Cerebellar cortex (tissue), 1 donor: Measurements from ENCODE around the gene CHAF1A.
A peak's percentile ranks its signal among the peaks of the same experiment; 100 is the strongest.

Experiments used
- DNase-seq: peaks from one replicate; pipeline ENCODE4 v3.0.0-alpha.2; 2015; ENCODE audit warnings: low spot score

The CHAF1A gene

GRCh38 chr19:4456476-4456842 is 54.0 kb downstream of the CHAF1A start:
- DNase-seq, result peak; percentile 51

DNA sequence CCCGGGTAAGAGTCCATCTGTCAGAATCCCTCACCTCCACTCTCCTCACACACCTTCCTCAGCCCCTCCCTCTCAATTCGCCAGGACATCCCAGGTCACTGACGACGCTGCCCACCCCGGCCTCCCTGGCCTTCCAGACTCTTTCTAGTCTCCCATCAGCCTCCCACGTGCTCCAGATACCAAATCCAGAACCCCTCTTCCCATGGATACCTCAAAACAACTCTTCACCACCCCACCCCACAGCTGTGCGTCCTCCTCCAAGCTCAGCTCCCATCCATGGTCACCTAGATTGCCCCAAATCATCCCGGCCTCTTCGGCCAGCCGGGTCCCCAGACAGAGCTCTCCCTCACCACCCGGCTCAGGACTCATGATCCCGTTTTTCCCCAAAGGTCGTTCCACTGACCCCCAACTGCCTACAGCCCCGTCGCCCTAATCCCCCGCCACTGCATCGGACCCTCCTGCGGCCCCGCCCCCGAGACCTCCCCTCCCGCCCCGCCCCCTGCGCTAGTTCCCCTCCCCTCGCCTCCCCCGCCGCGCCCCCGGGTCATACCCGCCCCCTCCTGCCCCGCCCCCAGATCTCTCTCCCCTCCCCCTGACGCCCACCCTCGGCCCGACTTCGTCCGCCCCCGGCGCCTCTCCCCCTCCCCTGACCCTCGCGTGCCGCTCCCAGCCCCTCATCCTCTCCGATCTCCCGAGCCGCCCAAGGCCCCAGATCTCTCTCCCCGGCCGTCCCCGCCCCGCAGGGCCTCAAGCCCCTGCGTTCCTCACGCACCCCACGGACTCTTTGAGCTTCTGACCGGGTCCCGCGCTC is 54.6 kb downstream of the CHAF1A start:
- DNase-seq, result no peak

- DNase-seq, result peak; percentile 99
Observed at GRCh38 chr19:4457654-4458395, 55.4 kb downstream of the CHAF1A start, which contains the start of gene UBXN6. UBXN6 (minus strand) TSS chr19:4457794; CDS start chr19:4457697, 97 bp downstream.

DNA sequence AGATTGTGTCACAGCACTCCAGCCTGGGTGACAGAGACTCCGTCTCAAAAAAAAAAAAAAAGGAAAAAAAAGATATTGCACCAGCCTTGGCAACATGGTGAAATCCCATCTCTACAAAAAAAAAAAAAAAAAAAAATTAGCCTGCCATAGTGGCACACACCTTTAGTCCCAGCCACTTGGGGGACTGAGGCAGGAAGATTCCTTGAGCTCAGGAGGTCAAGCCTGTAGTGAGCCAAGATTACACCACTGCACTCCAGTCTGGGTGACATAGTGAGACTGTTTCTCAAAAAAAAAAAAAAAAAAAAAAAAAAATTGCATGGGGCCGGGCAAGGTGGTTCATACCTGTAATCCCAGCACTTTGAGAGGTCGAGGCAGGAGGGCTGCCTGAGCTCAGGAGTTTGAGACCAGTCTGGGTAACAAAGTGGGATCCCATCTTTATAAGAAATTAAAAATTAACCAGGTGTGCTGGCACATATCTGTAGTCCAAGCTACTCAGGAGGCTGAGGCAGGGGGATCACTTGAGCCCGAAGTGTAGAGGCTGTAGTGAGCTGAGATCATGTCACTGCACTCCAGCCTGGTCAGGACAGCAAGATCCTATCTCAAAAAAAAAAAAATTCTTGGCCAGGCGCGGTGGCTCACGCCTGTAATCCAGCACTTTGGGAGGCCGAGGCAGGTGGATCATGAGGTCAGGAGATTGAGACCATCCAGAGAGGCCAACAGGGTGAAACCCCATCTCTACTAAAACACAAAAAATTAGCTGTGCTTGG is 62.6 kb downstream of the CHAF1A start:
- DNase-seq, result no peak

- DNase-seq, result no peak
Observed at GRCh38 chr19:4467835-4468234, 65.4 kb downstream of the CHAF1A start.

- DNase-seq, result peak; percentile 100
Observed at GRCh38 chr19:4471403-4472173, 69.1 kb downstream of the CHAF1A start.

DNA sequence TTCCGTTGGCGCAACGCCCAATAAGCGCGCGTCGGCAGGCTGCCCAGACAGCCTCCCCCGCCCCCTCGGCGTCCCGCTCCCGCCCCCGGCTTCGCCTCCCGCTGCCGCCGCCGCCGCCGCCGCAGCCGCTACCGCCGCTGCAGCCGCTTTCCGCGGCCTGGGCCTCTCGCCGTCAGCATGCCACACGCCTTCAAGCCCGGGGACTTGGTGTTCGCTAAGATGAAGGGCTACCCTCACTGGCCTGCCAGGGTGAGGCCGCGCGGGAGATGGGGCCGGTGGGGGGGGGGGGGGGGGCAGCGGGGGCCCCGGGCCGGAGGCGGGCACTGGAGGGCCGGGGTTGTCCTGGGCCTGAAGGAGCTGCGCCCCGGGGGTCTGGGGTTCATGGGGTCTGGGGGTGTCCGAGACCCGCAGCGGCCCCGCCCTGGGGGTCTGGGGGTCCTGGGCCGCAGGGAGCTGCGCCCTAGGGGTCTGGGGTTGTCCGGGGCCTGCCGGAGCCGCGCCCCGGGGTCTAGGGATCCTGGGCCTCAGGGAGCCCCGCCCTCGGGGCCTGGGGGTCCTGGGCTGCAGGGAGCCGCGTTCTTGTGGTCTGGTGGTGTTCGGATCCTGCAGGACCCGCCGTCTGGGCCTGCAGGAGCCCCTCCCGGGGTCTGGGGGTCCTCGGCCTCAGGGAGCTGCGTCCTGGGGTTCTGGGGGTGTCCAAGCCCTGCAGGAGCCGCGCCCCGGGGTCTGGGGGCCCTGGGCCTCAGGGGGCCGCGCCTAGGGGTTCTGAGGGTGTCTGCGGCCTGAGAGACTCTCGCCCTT is 69.9 kb downstream of the CHAF1A start, which contains the start of gene HDGFL2:
Gene HDGFL2 (plus strand): TSS at position 124 of the 801 bp plus-strand sequence. CDS start 54 bp downstream, at position 178.
- DNase-seq, result no peak

- DNase-seq, result no peak
Observed at GRCh38 chr19:4473011-4473762, 70.7 kb downstream of the CHAF1A start.

- DNase-seq, result no peak
Observed at GRCh38 chr19:4473763-4474513, 71.5 kb downstream of the CHAF1A start.

- peak; percentile 90 for DNase-seq
Observed at GRCh38 chr19:4474514-4475022, 72.1 kb downstream of the CHAF1A start.

DNA sequence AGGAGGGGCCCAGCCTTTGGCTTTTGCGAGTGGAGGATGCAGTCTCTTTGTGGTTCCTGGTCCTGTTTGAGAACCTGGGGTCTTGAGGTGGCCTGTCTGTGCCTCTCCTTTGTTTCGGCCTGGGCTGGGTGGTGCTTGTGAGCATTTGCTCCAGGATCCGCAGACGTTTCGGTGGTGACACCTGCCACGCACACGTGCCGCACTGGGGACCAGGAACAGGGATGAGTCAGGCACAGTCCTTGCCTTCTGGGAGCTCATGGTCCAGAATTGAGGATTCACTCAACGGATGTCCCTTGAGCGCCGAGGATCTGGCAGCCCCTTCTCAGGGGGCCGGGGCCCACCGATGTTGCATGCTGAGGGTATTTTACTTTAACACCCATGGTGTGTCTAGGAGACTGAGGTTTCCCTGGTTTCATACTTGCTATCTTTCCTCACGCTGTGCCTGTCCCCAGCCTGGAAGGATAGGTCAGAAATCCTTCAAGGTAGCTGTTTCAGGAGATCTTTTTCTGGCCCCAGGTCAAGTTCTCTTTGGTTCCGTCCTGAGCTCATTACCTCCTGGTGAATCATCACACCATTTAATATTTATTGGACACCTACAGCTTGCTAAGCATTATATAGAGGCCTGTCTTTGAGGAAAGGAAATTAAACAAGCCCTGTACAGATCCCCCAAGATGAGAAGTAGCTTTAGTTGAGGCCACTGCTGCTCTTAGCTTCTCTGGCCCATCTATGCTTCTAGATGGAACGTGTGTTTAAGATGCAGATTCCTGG is 74.8 kb downstream of the CHAF1A start:
- no peak for DNase-seq

GRCh38 chr19:4482721-4483364 is 80.4 kb downstream of the CHAF1A start:
- no peak for DNase-seq

- DNase-seq, result no peak
Observed at GRCh38 chr19:4483385-4483784, 80.9 kb downstream of the CHAF1A start.

DNA sequence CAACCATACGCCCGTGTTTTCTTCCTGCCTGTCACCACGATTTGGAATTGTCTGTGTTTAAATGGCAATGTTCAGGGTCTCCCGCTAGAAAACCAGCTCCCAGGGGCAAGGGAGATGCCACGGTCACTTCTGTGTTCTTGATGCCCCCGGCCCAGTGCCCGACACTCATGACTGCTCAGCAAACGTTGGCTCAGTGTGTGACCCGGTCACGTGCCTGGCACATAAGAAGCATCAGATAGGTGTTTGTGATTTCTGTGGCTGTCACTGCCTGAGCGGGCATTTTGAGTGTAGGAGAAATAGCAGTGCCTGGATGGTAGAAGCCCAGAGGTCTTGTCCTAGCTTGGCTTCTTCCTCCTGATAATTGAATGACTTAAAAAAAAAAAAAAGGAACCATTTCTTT is 85.1 kb downstream of the CHAF1A start:
- peak; percentile 33 for DNase-seq

DNA sequence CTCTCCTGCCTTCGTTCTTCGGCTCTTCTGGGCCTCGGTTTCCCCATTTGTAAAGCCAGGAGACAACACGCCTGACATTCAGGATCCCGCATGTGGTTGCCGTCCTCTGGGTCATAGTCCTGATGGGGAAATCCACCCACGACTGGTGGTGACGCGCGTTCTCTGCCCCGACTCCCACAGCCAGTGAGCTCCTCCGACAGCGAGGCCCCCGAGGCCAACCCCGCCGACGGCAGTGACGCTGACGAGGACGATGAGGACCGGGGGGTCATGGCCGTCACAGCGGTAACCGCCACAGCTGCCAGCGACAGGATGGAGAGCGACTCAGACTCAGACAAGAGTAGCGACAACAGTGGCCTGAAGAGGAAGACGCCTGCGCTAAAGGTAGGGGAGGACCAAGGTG is 86.1 kb downstream of the CHAF1A start:
- no peak for DNase-seq

DNA sequence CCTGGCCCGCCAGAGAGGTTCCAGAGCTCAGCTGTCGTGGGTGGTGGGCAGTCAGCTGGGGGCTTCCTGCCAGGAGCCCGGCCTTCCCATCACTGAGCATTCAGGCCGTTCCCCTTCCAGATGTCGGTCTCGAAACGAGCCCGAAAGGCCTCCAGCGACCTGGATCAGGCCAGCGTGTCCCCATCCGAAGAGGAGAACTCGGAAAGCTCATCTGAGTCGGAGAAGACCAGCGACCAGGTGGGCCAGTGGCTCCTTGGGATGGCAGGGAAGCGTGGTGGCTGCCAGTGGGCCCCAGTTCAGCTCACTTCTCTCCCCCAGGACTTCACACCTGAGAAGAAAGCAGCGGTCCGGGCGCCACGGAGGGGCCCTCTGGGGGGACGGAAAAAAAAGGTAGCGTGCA is 89.0 kb downstream of the CHAF1A start:
- DNase-seq, result no peak

GRCh38 chr19:4492337-4493103 is 90.1 kb downstream of the CHAF1A start:
- no peak for DNase-seq
